Trophoblast cell (in vitro differentiated cells and primary cell): Measurements from ENCODE around the gene ADORA1.

Source experiments
- DNase-seq, 2 donors: peaks; one replicate each; pipeline ENCODE4 v3.0.0-alpha.2; 2016
- H2AFZ ChIP-seq: 2 replicates; pipeline ENCODE4 v1.6.1; 2013; ENCODE audit warnings: low read length, moderate library complexity, mild to moderate bottlenecking; ENCODE audit not compliant: insufficient read depth, poor library complexity
- H2AK5ac ChIP-seq: 2 replicates; pipeline ENCODE4 v1.6.1; 2013; ENCODE audit warnings: mild to moderate bottlenecking, low read length
- H2BK120ac ChIP-seq: 2 replicates; pipeline ENCODE4 v1.6.1; 2013; ENCODE audit warnings: low read length, mild to moderate bottlenecking, moderate library complexity; ENCODE audit not compliant: insufficient read depth, poor library complexity
- H2BK12ac ChIP-seq: 2 replicates; pipeline ENCODE4 v1.6.1; 2013; ENCODE audit warnings: mild to moderate bottlenecking, low read length, moderate library complexity
- H2BK5ac ChIP-seq: 2 replicates; pipeline ENCODE4 v1.6.1; 2013; ENCODE audit warnings: low read length, low read depth, moderate library complexity, mild to moderate bottlenecking; ENCODE audit not compliant: poor library complexity
- H3K14ac ChIP-seq: 2 replicates; pipeline ENCODE4 v1.6.1; 2013; ENCODE audit warnings: mild to moderate bottlenecking, low read length
- H3K18ac ChIP-seq: 2 replicates; pipeline ENCODE4 v1.6.1; 2013; ENCODE audit warnings: mild to moderate bottlenecking, low read length
- H3K23ac ChIP-seq: 2 replicates; pipeline ENCODE4 v1.6.1; 2013; ENCODE audit warnings: low read length
- H3K27ac ChIP-seq: 2 replicates; pipeline ENCODE4 v1.5.1; 2013; ENCODE audit warnings: low read depth, mild to moderate bottlenecking, inconsistent platforms, low read length, moderate library complexity
- H3K27me3 ChIP-seq: 2 replicates; pipeline ENCODE4 v1.6.1; 2013; ENCODE audit warnings: inconsistent platforms, mild to moderate bottlenecking, low read length, moderate library complexity; ENCODE audit not compliant: insufficient read depth
- H3K36me3 ChIP-seq, 2 experiments: 1 replicate in 1 of 2; 2 replicates in 1 of 2; pipeline ENCODE4 v1.6.1; 2013; ENCODE audit warnings: low read length in 2 of 2, mild to moderate bottlenecking in 2 of 2, moderate library complexity in 1 of 2; ENCODE audit not compliant: insufficient read depth in 2 of 2, control insufficient read depth in 1 of 2
- H3K4ac ChIP-seq: 2 replicates; pipeline ENCODE4 v1.6.1; 2013; ENCODE audit warnings: low read depth, mild to moderate bottlenecking, low read length, moderate library complexity
- H3K4me1 ChIP-seq, 2 experiments: 1 replicate in 1 of 2; 2 replicates in 1 of 2; pipeline ENCODE4 v1.6.1; 2013; ENCODE audit warnings: low read length in 2 of 2, mild to moderate bottlenecking in 2 of 2, moderate library complexity in 1 of 2; ENCODE audit not compliant: insufficient read depth in 2 of 2, control insufficient read depth in 1 of 2
- H3K4me2 ChIP-seq: 2 replicates; pipeline ENCODE4 v1.6.1; 2013; ENCODE audit warnings: inconsistent platforms, mild to moderate bottlenecking, low read length, moderate library complexity
- H3K4me3 ChIP-seq: 2 replicates; pipeline ENCODE4 v1.5.1; 2013; ENCODE audit warnings: mild to moderate bottlenecking, low read depth, low read length, inconsistent platforms
- H3K79me1 ChIP-seq: one replicate; pipeline ENCODE4 v1.6.1; 2013; ENCODE audit warnings: low read length
- H3K79me2 ChIP-seq: 2 replicates; pipeline ENCODE4 v1.6.1; 2013; ENCODE audit warnings: low read length, mild to moderate bottlenecking; ENCODE audit not compliant: control insufficient read depth, insufficient read depth, poor library complexity
- H3K9ac ChIP-seq: 2 replicates; pipeline ENCODE4 v1.6.1; 2013; ENCODE audit warnings: mild to moderate bottlenecking, low read length
- H3K9me3 ChIP-seq: 2 replicates; pipeline ENCODE4 v1.6.1; 2013; ENCODE audit warnings: low read depth, mild to moderate bottlenecking, control low read depth, inconsistent platforms, low read length; ENCODE audit not compliant: insufficient read depth
- H4K12ac ChIP-seq: 2 replicates; pipeline ENCODE4 v1.6.1; 2013; ENCODE audit warnings: low read depth, mild to moderate bottlenecking, low read length, moderate library complexity
- H4K8ac ChIP-seq: 2 replicates; pipeline ENCODE4 v1.6.1; 2013; ENCODE audit warnings: low read depth, mild to moderate bottlenecking, low read length, moderate library complexity
- H4K91ac ChIP-seq: one replicate; pipeline ENCODE4 v1.6.1; 2013; ENCODE audit warnings: low read depth, mild to moderate bottlenecking, low read length, moderate library complexity
- WGBS: extraction: QIAGEN DNeasy Blood & Tissue Kit; methylation state at CpG from one replicate; pipeline ENCODE4 v1.1.7; 2013; ENCODE audit warnings: missing lambda C conversion rate; ENCODE audit not compliant: insufficient read length, insufficient coverage; ENCODE audit errors: extremely low coverage; 5-methylcytosine and 5-hydroxymethylcytosine counted together

Gene ADORA1

GRCh38 chr1:203177470-203178039 is 50.0 kb downstream of the ADORA1 start:
- Histone ChIP-seq H3K4ac (no peak overlapping the region), H3K27ac (no peak overlapping the region), H3K18ac (no peak overlapping the region), H3K23ac (no peak overlapping the region), H2AFZ (no peak overlapping the region), H4K12ac (no peak overlapping the region), H3K79me2 (no peaks in the 10 kb centered on the region), H3K4me3 (no peak overlapping the region), H2BK5ac (no peak overlapping the region), H3K4me1 (no peaks in the 10 kb centered on the region), H2BK120ac (no peak overlapping the region), H3K79me1 (no peaks in the 10 kb centered on the region), H3K27me3 (no peaks in the 10 kb centered on the region), H4K91ac (no peak overlapping the region), H3K9ac (no peak overlapping the region), H3K4me2 (no peak overlapping the region), H2BK12ac (no peak overlapping the region), H3K36me3 (no peaks in the 10 kb centered on the region), H4K8ac (no peak overlapping the region), H3K9me3 (no peaks in the 10 kb centered on the region), H3K14ac (no peak overlapping the region), H2AK5ac (no peak overlapping the region)
- WGBS: no CpG with 5 or more reads among the region's 9 CpGs
- DNase-seq: no peak

GRCh38 chr1:203178083-203178482 is 50.6 kb downstream of the ADORA1 start:
- H3K18ac ChIP-seq: no peak overlapping the region
- H2BK12ac ChIP-seq: no peak overlapping the region
- no peak overlapping the region for H3K4ac ChIP-seq
- no peak overlapping the region for H4K91ac ChIP-seq
- no peak overlapping the region for H2BK120ac ChIP-seq
- no peaks in the 10 kb centered on the region for H3K79me2 ChIP-seq
- no peak overlapping the region for H3K14ac ChIP-seq
- no peaks in the 10 kb centered on the region for H3K9me3 ChIP-seq
- H3K4me3 ChIP-seq: no peak overlapping the region
- H3K27me3 ChIP-seq: no peaks in the 10 kb centered on the region
- H4K12ac ChIP-seq: no peak overlapping the region
- H3K36me3 ChIP-seq: no peaks in the 10 kb centered on the region
- no peak overlapping the region for H3K4me2 ChIP-seq
- H3K79me1 ChIP-seq: no peaks in the 10 kb centered on the region
- WGBS: no CpG with 5 or more reads among the region's 5 CpGs
- H4K8ac ChIP-seq: no peak overlapping the region
- no peak overlapping the region for H3K9ac ChIP-seq
- no peak overlapping the region for H3K27ac ChIP-seq
- H2AFZ ChIP-seq: no peak overlapping the region
- H2BK5ac ChIP-seq: no peak overlapping the region
- no peaks in the 10 kb centered on the region for H3K4me1 ChIP-seq
- no peak overlapping the region for H2AK5ac ChIP-seq
- no peak for DNase-seq
- H3K23ac ChIP-seq: no peak overlapping the region

GRCh38 chr1:203178821-203179666 is 51.5 kb downstream of the ADORA1 start:
- Histone ChIP-seq H3K4me2 (no peak overlapping the region), H3K4me3 (no peak overlapping the region), H2AK5ac (no peak overlapping the region), H2AFZ (no peak overlapping the region), H3K27me3 (no peaks in the 10 kb centered on the region), H3K27ac (no peak overlapping the region), H4K12ac (no peak overlapping the region), H3K79me1 (no peaks in the 10 kb centered on the region), H3K23ac (no peak overlapping the region), H3K9ac (no peak overlapping the region), H3K18ac (no peak overlapping the region), H3K79me2 (no peaks in the 10 kb centered on the region), H3K4me1 (no peaks in the 10 kb centered on the region), H3K4ac (no peak overlapping the region), H4K91ac (no peak overlapping the region), H3K14ac (no peak overlapping the region), H2BK5ac (no peak overlapping the region), H2BK12ac (no peak overlapping the region), H3K9me3 (no peaks in the 10 kb centered on the region), H2BK120ac (no peak overlapping the region), H4K8ac (no peak overlapping the region), H3K36me3 (no peaks in the 10 kb centered on the region)
- DNase-seq: no peak
- WGBS: no CpG with 5 or more reads among the region's 14 CpGs

- H3K4me2 ChIP-seq: no peak overlapping the region
- no peak overlapping the region for H3K27ac ChIP-seq
- no peak overlapping the region for H3K4ac ChIP-seq
- H3K36me3 ChIP-seq: no peaks in the 10 kb centered on the region
- H2BK12ac ChIP-seq: no peak overlapping the region
- no peak for DNase-seq
- no peak overlapping the region for H4K12ac ChIP-seq
- H2AFZ ChIP-seq: no peak overlapping the region
- no peaks in the 10 kb centered on the region for H3K79me1 ChIP-seq
- H2BK120ac ChIP-seq: no peak overlapping the region
- no peak overlapping the region for H3K23ac ChIP-seq
- H4K91ac ChIP-seq: no peak overlapping the region
- H3K27me3 ChIP-seq: no peaks in the 10 kb centered on the region
- no peak overlapping the region for H3K4me3 ChIP-seq
- H3K79me2 ChIP-seq: no peaks in the 10 kb centered on the region
- H3K9me3 ChIP-seq: no peaks in the 10 kb centered on the region
- H3K4me1 ChIP-seq: no peaks in the 10 kb centered on the region
- no peak overlapping the region for H2BK5ac ChIP-seq
- H2AK5ac ChIP-seq: no peak overlapping the region
- H4K8ac ChIP-seq: no peak overlapping the region
- no peak overlapping the region for H3K18ac ChIP-seq
- H3K9ac ChIP-seq: no peak overlapping the region
- WGBS: no CpG with 5 or more reads among the region's 10 CpGs
- no peak overlapping the region for H3K14ac ChIP-seq
These were observed 52.1 kb downstream of the ADORA1 start for GRCh38 chr1:203179667-203180005.
